Neural cell (in vitro differentiated cells): ENCODE measurements around the gene AHSP.

Experiments used
- CTCF ChIP-seq: fragments of 450-650 bp; IDR thresholded peaks from 2 replicates; pipeline ENCODE4 v1.5.1; 2014; ENCODE audit warnings: antibody characterized with exemption, mild to moderate bottlenecking, moderate library complexity; ENCODE audit not compliant: poor library complexity, severe bottlenecking
- EP300 ChIP-seq: fragments of 450-650 bp; conservative IDR thresholded peaks from 2 replicates; pipeline ENCODE4 v1.6.1; 2014; ENCODE audit warnings: antibody characterized with exemption, mild to moderate bottlenecking, moderate library complexity; ENCODE audit not compliant: poor library complexity, severe bottlenecking
- EZH2 ChIP-seq: fragments of 200-600, 300-800 bp; shearing (Covaris generic), sonication (generic); IDR thresholded peaks from 2 replicates; pipeline ENCODE4 v1.6.1; 2014; ENCODE audit warnings: antibody characterized with exemption, low read length, borderline replicate concordance, mild to moderate bottlenecking; ENCODE audit not compliant: insufficient read depth, poor library complexity, severe bottlenecking
- POLR2AphosphoS5 ChIP-seq: IDR thresholded peaks from 2 replicates; pipeline ENCODE4 v1.6.1; 2012
- RAD21 ChIP-seq: fragments of 450-650 bp; conservative IDR thresholded peaks from 2 replicates; pipeline ENCODE4 v1.6.1; 2014; ENCODE audit warnings: antibody characterized with exemption, mild to moderate bottlenecking, moderate library complexity
- REST ChIP-seq: IDR thresholded peaks from 2 replicates; pipeline ENCODE4 v1.6.1; 2012; ENCODE audit warnings: borderline replicate concordance
- SMC3 ChIP-seq: fragments of 450-650 bp; conservative IDR thresholded peaks from 2 replicates; pipeline ENCODE4 v1.6.1; 2014; ENCODE audit warnings: antibody characterized with exemption, mild to moderate bottlenecking, moderate library complexity; ENCODE audit not compliant: poor library complexity
- TAF1 ChIP-seq: IDR thresholded peaks from 2 replicates; pipeline ENCODE4 v1.6.1; 2012; ENCODE audit warnings: low read depth

GRCh38 chr16:31569360-31569717, 41.6 kb downstream of the AHSP start:
- TF ChIP-seq CTCF (no peak), POLR2AphosphoS5 (no peak), REST (no peak), EP300 (no peak), EZH2 (no peak), RAD21 (no peak), TAF1 (no peak), SMC3 (no peak)
